NOMO-1 treated with DMSO at 0.1 percent for 48 hours (cell line): ENCODE data around the gene ATP8A2.
A peak's percentile ranks its signal among the peaks of the same experiment; 100 is the strongest.

Experiments
- DNase-seq: peaks from one replicate; lab custom pipeline; 2025; ENCODE audit not compliant: unreplicated experiment; lab: John Stamatoyannopoulos, UW

Gene ATP8A2

GRCh38 chr13:25874064-25874737 is 502.4 kb downstream of the ATP8A2 start:
- DNase-seq: no peak

- peak; percentile 96 for DNase-seq
These were observed 503.1 kb downstream of the ATP8A2 start for GRCh38 chr13:25874907-25875306.

- peak; percentile 52 for DNase-seq
These were observed 504.5 kb downstream of the ATP8A2 start for GRCh38 chr13:25876247-25876646.

GRCh38 chr13:25879466-25879865 is 507.7 kb downstream of the ATP8A2 start:
- DNase-seq: no peak

- no peak for DNase-seq
These were observed 509.6 kb downstream of the ATP8A2 start for GRCh38 chr13:25881136-25881926.

GRCh38 chr13:25881971-25882451 is 510.2 kb downstream of the ATP8A2 start:
- no peak for DNase-seq

GRCh38 chr13:25882466-25883357 is 510.9 kb downstream of the ATP8A2 start:
- DNase-seq: no peak

GRCh38 chr13:25885418-25885817 is 513.6 kb downstream of the ATP8A2 start:
- DNase-seq: no peak

GRCh38 chr13:25886438-25887214 is 514.9 kb downstream of the ATP8A2 start:
- no peak for DNase-seq

GRCh38 chr13:25887962-25888655 is 516.3 kb downstream of the ATP8A2 start:
- peak; percentile 33 for DNase-seq

- DNase-seq: peak; percentile 41
These were observed 519.0 kb downstream of the ATP8A2 start for GRCh38 chr13:25890671-25891212.

GRCh38 chr13:25898991-25899390 is 527.2 kb downstream of the ATP8A2 start:
- no peak for DNase-seq

- DNase-seq: no peak
These were observed 527.7 kb downstream of the ATP8A2 start for GRCh38 chr13:25899464-25899863.

- DNase-seq: no peak
These were observed 528.2 kb downstream of the ATP8A2 start for GRCh38 chr13:25899952-25900351.

GRCh38 chr13:25901460-25902376 is 529.9 kb downstream of the ATP8A2 start:
- peak; percentile 90 for DNase-seq

GRCh38 chr13:25902455-25902854 is 530.7 kb downstream of the ATP8A2 start:
- no peak for DNase-seq

- DNase-seq: no peak
These were observed 531.1 kb downstream of the ATP8A2 start for GRCh38 chr13:25902891-25903341.

GRCh38 chr13:25904830-25905229 is 533.1 kb downstream of the ATP8A2 start:
- DNase-seq: no peak
